GM15510 (cell line): Measurements from ENCODE around the gene PRKAA2.

Source experiments
- POLR2A ChIP-seq: IDR thresholded peaks from 3 replicates; pipeline ENCODE4 v1.6.1; 2011; ENCODE audit warnings: borderline replicate concordance; ENCODE audit not compliant: insufficient read length; ENCODE audit errors: extremely low read depth

The PRKAA2 gene

DNA sequence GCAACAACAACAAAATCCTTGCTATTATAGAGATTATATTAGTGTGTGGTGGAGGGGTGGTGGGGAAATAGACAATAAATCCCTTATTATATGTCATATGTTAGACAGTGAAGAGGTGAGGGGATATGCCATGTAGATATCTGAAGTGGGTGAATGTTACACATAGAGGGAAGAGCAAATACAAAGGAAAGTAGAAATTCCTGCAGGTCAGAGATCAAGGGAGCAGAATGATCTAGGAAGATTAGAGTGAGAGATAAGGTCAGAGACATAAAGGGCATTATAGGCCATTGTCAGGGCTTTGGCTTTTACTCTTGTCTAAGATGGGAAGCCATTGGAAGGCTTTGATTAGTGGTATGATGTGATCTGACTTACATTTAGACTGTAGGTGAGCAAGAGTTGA, 38.5 kb downstream of the PRKAA2 start:
- no peak for TF ChIP-seq POLR2A

DNA sequence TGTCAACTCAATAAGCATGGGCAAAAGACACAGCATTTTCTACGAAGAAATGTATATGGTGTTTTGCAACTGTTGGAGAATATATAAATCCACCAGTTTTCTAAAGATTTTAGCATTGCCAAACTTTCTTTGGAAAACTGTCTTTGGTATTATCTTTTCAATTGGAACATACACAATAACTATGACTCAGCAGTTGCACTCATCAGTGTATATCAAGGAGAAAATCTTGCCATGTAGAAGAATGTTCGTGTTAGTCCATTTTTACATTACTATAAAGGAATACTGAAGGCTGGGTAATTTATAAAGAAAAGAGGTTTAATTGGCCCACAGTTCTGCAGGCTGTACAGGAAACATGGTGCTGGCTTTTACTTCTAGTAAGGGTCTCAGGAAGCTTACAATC, 41.1 kb downstream of the PRKAA2 start:
- TF ChIP-seq POLR2A = no peak

DNA sequence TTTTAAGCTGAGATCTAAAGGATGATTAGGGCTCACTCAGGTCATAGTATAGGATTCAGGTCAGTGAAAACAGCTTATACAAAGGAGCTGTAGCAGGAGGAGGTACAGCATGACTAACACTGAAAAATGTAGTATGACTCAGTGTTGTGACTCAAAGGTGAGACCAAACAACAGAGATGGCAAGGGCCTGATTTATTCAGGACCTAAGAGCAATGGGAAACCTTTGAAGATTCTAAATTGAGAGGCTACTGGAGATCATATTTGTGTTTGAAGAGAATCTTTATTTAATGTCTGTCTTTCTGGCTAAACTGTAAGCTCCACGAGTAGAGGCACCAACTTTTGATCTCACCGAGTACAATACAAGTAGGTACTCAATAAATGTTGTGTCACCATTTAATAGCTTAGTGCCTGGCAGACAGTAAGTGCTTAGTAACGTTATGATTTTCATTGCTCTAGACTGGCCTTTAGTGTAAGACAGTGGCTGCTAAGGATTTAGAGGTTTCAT, 43.5 kb downstream of the PRKAA2 start:
- TF ChIP-seq POLR2A = no peak

DNA sequence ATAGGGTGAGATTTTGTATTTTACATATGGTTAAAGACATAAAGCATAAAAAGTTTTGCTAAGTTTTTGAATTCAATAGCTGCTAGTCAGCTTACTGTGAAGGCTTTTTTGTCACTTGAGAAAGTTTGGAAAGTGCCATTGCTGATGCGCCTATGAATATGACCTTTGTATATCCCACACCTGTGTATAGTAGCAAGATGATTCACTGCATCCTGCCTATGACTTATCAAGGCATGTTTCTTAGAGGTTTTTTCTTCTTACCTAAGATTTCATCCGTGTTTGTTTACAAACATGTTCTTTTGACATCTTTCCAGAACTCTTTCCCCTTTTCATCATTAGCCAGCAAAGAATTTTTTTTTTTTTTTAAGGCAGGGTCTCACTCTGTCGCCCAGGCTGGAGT, 51.5 kb downstream of the PRKAA2 start:
- no peak for TF ChIP-seq POLR2A

DNA sequence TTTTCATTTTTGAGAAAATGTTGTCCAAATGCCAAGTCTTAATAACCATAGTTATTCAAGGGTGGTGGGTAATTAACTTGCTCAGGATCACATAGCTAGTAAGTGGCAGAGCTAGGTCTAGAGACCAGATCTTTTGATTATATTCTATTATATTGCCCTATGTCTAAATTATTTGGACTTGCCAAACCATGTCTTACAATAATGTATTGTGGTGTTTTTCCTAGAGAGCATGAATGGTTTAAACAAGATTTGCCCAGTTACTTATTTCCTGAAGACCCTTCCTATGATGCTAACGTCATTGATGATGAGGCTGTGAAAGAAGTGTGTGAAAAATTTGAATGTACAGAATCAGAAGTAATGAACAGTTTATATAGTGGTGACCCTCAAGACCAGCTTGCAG, 58.6 kb downstream of the PRKAA2 start:
- no peak for TF ChIP-seq POLR2A

DNA sequence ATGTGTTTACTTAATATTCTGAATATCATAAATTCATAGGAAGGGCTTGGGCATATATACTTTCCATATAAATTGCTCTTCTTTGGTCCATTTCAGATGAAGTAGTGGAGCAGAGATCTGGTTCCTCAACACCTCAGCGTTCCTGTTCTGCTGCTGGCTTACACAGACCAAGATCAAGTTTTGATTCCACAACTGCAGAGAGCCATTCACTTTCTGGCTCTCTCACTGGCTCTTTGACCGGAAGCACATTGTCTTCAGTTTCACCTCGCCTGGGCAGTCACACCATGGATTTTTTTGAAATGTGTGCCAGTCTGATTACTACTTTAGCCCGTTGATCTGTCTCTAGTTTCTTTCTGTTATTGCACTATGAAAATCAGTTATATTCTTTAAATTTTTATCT, 62.3 kb downstream of the PRKAA2 start:
- TF ChIP-seq POLR2A = no peak

DNA sequence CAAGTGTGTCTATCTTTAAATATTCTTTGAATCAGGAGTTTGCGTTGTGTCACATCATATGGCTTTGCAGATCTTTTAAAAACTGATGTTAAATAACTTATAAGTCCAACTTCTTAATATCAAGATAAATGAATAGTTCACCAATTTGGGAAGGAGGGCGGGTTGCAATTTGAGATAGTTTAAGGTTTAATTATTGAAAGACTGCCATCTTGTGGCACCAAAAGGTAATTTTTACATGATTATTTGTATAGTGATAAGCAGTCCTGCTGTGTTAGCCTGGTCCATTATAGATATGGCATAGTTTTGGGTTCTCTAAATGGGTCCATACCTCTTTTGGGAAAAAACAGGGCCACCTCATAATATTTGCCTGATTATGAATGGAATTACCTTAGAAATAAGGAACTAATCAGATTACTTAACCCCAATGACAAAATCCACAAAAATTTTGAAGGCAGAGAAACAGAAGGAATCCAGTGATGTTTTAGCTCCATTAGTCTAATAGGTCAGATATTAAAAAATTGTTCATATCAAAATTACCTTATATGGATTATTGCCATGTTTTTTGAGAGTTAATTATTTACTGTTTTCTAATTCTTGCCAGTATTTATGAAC, 64.3 kb downstream of the PRKAA2 start:
- no peak for TF ChIP-seq POLR2A

DNA sequence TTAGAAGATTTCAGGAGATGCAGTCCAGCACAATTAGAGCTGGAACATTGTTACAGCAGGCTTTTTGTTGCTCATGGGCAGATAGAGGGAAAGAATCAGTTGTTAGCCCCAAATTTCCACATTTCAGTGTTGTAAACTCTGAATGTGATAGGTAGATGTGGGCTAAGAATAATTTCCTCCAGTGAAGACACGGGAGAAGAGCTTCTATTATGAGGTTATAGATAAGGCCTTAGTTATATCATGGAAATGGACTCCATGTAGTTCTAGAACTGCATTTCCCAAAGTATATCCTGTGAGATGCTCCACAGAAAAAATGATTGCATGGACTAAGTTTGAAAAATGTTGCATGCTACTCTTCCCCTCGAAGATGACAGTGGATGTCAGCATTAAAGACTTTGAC, 64.9 kb downstream of the PRKAA2 start:
- TF ChIP-seq POLR2A = no peak

DNA sequence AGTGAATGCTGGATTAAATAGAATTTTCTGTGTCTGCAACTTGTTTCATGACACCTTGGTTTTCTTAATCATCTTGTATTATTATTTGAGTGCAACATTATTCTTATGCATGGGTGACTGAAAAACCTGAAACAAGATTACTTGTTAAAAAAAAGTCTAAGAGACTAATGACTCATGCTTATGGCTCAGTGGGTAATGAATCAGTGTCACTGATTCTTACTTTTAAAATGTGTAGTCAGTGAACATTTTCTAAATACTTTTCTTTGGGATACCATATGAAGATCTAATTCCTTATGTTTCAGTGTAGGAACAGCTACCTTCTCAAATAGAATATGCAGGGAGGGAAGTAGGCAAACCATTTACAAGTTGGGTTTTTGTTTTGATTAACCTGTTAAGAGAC, 65.5 kb downstream of the PRKAA2 start:
- TF ChIP-seq POLR2A = no peak

DNA sequence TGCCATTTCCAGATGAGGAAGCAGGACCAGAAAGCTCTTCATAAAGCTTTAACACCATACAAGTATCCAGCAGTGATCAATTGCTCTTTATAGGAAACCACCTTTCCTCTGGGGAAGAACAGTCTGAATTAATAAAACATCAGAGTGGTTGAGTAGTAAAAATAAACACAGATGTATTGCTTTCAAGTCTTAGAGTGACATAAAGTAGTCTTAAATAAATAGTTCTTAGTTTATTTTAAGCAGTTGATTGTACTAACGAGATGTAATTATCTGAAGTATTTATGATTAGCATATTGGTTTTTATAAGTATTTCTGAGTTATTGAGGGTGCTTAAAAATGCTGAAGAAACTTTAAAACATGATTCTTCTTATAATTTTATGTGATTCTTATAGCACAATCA, 67.0 kb downstream of the PRKAA2 start:
- TF ChIP-seq POLR2A = no peak

DNA sequence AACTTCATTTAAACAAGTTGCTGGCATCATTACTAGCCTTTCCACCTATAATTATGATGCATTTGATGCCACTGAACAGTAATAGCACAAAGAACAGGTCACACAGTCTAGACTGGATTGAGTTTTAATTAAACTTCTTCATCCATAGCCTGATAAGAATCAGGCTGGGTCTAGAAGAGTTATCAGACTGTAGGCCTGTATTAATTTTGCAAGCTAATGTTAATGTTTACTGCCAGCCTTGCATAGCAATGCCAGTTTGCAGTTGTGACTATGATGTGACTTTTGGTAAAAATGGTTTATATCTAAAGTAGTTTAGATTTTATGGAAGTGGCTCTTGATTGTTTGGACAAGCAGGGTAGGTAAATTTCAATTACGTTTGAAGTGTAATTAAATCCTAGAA, 68.0 kb downstream of the PRKAA2 start:
- TF ChIP-seq POLR2A = no peak

DNA sequence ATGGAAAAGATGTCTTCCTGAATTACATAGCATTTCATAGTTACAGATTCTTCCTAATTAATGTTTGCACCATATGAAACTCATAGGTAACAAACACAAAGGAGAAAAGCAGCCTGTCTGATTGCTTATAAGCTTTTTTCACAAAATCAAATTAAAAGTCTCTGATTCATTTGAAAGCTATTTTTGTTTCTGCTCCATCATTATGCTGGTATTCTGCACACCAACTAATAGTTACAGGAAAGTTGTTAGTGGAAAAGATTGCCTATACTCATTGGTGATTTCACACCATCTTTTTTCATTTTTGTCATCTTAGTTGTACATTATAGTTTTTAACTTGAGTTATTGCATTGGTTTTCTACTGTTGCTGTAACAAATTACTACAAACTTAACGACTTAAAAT, 70.0 kb downstream of the PRKAA2 start:
- TF ChIP-seq POLR2A = no peak

DNA sequence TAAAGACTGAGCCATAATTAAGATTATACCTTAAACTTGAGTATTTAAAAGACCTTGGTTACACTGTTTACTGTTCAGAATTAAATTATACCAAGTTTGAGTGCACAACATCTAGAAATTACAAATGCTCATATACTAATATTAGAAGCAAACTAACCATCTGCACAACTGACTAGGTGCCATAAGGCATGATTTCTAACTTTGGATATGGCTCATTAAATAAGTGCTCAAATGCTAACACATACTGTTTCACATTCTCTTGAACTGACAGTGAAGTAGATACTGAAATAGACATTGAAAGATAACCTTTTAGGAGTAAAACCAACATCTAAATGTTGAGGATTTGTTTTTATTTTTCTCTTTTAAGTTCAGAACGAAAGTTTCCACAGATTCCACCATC, 74.1 kb downstream of the PRKAA2 start:
- TF ChIP-seq POLR2A = no peak

DNA sequence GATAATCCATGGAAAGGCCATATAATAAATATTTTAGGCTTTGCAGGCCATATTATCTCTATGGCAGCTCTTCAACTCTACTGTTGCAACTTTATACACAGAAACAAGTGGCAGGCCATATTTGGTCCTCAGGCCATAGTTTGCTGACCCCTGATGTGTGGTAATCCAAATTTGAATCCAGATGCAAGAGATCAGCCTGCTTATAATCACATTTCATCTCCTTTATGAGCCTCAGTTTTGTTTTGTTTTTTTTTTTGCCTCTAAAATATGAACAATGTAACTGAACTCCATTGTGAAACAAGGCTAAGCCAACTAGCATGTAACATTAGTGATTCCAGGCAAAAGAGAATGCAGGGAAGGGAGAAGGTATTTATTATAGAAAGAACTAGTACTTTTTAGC, 81.6 kb downstream of the PRKAA2 start:
- no peak for TF ChIP-seq POLR2A

DNA sequence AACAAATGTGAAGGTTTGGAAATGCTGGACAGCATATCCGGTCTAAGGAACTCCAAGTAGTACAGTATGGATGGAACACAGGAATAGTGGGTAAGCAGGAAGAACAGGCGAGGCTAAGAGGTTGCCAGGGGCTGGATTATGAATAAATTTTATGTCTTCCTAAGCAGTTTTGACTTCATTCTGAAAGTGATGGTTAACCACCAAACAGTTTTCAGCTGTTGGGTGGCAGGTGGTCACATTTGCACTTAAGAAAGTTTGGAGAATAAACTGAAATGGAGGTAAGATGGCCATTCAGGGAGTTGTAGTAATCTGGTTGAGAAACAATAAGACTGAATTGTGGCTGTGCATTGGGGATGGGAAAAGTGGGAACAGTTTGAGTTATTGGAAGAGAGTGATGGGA, 83.8 kb downstream of the PRKAA2 start:
- no peak for TF ChIP-seq POLR2A

DNA sequence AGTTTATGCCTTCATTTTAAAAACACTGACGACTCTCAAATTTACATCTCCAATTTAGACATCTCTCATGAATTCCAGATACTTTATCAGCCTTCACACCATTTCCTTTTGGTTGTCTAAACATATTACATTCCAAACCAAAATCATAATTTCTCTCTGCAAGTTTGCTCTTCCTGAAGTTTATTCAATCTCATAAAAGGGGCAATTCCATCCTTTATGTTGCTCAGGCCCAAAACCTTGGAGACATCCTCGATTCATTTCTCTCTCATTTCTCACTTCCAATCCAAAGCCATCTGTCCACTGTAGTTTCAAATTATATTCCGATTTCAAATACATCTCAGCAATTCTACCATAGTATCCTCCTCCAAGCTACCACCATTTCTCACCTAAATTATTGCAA, 100.1 kb downstream of the PRKAA2 start:
- no peak for TF ChIP-seq POLR2A
